Endothelial cell (in vitro differentiated cells): Measurements from ENCODE around the gene RAB3GAP2. TPM values are rescaled to one million over a fixed set of nuclear protein-coding genes. Genes with fewer than 3 reads are reported as not detected.
"Not testable (repeated sequence)": the region's sequence is repeated elsewhere in the genome, so short reads cannot be mapped to it uniquely, and the experiment has no call there.

Source experiments
- DNase-seq: peaks from one replicate; pipeline ENCODE4 v3.0.0; 2021; ENCODE audit warnings: low spot score
- H3K27ac Mint-ChIP-seq: one replicate; pipeline ENCODE4 v1.8.0; 2021; ENCODE audit warnings: mixed read lengths, inconsistent platforms; ENCODE audit not compliant: unreplicated experiment
- H3K27me3 Mint-ChIP-seq: one replicate; pipeline ENCODE4 v1.8.0; 2021; ENCODE audit warnings: mild to moderate bottlenecking, moderate library complexity, mixed read lengths, inconsistent platforms; ENCODE audit not compliant: unreplicated experiment
- H3K36me3 Mint-ChIP-seq: one replicate; pipeline ENCODE4 v1.8.0; 2021; ENCODE audit warnings: mild to moderate bottlenecking, low read depth, mixed read lengths, inconsistent platforms; ENCODE audit not compliant: unreplicated experiment
- H3K4me1 Mint-ChIP-seq: one replicate; pipeline ENCODE4 v1.8.0; 2021; ENCODE audit warnings: mild to moderate bottlenecking, mixed read lengths, inconsistent platforms; ENCODE audit not compliant: unreplicated experiment
- H3K4me3 Mint-ChIP-seq: one replicate; pipeline ENCODE4 v1.8.0; 2021; ENCODE audit warnings: mild to moderate bottlenecking, mixed read lengths, inconsistent platforms; ENCODE audit not compliant: unreplicated experiment
- H3K9me3 Mint-ChIP-seq: one replicate; pipeline ENCODE4 v1.8.0; 2021; ENCODE audit warnings: mixed read lengths, inconsistent platforms; ENCODE audit not compliant: unreplicated experiment
- total RNA-seq: library from RNA; stranded (reverse); fragmentation: NEBNext Ultra II Directional; extraction: Animal tissue kit (Norgen Biotek cat#: 25700); gene quantifications from one replicate; pipeline ENCODE4 v1.2.1, GENCODE V29; 2021; ENCODE audit not compliant: unreplicated experiment
- TF ChIP-seq, protein P1 (sequence below): fragments of 200-600 bp; sonication (generic); IDR thresholded peaks from one replicate; pipeline ENCODE4 v1.5.0; 2021; ENCODE audit warnings: antibody characterized with exemption; ENCODE audit not compliant: unreplicated experiment

Gene RAB3GAP2
- total RNA-seq, 1 donor from 2014 or later: 34.5 TPM

DNA sequence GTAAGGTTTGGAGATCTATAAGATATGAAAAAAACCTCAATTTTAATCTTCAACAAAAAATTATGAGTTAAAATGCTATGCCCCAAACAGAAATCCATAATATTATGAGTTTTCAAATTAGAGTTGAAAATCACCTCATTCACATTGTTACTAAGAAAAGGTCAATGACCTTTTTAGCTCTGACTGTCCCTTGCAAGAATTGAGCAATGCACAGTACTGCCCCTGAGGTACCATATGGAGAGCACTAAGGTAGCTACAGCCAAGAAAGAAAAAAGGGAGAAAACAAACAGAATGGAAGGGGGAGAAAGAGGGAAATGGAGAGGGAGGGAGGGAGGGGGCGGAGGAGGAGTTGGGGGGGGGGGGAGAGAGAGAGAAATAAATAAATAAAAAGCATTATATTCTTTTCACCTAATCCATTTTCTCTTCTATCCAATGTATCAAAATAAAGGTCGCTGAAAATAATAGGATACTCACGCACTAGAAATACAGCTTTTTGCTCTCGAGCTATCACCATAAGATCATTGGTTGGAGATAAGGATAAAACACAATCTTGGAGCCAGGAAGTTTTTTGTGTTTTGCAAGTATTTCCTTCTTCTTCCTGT lies 58.8 kb downstream of the RAB3GAP2 start:
- Mint-ChIP-seq H3K4me1 (peaks cover 9% of the 10 kb centered on the region), H3K27ac (peak overlapping the region; percentile 50), H3K4me3 (no peak overlapping the region), H3K9me3 (no peaks in the 10 kb centered on the region), H3K27me3 (no peaks in the 10 kb centered on the region), H3K36me3 (no peaks in the 10 kb centered on the region)
- DNase-seq: no peak
- TF ChIP-seq, protein P1, sequence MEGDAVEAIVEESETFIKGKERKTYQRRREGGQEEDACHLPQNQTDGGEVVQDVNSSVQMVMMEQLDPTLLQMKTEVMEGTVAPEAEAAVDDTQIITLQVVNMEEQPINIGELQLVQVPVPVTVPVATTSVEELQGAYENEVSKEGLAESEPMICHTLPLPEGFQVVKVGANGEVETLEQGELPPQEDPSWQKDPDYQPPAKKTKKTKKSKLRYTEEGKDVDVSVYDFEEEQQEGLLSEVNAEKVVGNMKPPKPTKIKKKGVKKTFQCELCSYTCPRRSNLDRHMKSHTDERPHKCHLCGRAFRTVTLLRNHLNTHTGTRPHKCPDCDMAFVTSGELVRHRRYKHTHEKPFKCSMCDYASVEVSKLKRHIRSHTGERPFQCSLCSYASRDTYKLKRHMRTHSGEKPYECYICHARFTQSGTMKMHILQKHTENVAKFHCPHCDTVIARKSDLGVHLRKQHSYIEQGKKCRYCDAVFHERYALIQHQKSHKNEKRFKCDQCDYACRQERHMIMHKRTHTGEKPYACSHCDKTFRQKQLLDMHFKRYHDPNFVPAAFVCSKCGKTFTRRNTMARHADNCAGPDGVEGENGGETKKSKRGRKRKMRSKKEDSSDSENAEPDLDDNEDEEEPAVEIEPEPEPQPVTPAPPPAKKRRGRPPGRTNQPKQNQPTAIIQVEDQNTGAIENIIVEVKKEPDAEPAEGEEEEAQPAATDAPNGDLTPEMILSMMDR: no peak

DNA sequence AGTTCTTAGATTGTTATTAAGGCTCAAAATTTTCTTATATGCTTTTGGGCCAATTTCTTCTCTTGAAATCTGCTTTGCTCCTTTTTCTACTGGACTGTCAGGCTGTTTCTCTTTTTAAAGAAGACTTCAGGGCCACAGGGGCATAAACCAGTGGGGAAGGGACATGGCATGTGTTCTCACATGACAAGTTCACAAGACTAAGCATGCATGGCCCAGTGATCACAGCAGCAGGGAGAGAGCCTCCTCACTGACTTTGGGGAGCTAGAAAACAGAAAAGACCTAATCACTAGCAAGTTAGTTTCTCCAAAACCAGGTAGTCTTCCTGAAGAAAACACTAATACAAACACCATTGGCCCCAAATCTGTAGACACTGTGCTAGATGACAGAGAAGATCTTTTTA lies 64.8 kb downstream of the RAB3GAP2 start:
- Mint-ChIP-seq H3K36me3 (peaks cover 25% of the 10 kb centered on the region), H3K27me3 (no peaks in the 10 kb centered on the region), H3K27ac (no peak overlapping the region), H3K4me3 (no peak overlapping the region), H3K9me3 (no peaks in the 10 kb centered on the region), H3K4me1 (no peaks in the 10 kb centered on the region)
- TF ChIP-seq, protein P1: no peak
- DNase-seq: no peak

DNA sequence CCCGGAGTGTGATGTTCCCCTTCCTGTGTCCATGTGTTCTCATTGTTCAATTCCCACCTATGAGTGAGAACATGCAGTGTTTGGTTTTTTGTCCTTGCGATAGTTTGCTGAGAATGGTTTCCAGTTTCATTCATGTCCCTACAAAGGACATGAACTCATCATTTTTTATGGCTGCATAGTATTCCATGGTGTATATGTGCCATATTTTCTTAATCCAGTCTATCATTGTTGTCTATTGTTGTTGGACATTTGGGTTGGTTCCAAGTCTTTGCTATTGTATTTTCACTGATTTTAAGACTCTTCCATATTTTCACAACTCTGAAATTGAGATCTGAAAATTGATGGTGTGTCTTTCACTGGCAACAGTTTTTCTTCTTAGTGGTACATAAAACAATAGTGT lies 67.5 kb downstream of the RAB3GAP2 start:
- H3K36me3 Mint-ChIP-seq: peaks cover 25% of the 10 kb centered on the region
- not testable (repeated sequence) for DNase-seq, H3K27me3 Mint-ChIP-seq

DNA sequence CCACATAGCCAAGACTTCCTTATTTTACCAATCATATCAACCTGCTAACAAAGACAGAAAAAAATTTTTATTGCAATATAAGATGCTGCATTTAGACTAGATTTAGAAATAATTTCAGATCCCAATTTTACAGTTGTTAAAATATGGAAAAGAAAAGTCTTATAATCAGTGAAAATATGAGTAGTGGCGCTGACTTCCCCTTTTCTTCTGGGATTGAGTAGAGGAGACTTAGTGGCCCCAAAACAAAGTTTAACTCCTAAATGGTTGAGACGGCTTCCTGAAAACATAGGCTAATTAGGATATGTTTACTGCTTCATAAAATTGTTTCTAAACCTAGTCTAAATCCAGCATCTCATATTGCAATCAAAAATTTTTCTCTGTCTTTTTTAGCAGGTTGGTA lies 68.4 kb downstream of the RAB3GAP2 start:
- no peak overlapping the region for H3K27ac Mint-ChIP-seq
- H3K4me1 Mint-ChIP-seq: no peaks in the 10 kb centered on the region
- no peaks in the 10 kb centered on the region for H3K27me3 Mint-ChIP-seq
- no peak for DNase-seq
- no peaks in the 10 kb centered on the region for H3K9me3 Mint-ChIP-seq
- H3K36me3 Mint-ChIP-seq: peaks cover 25% of the 10 kb centered on the region
- H3K4me3 Mint-ChIP-seq: no peak overlapping the region
- TF ChIP-seq, protein P1: no peak

More for the DNA sequence above, 67.5 kb downstream of the RAB3GAP2 start:
- not testable (repeated sequence) for H3K27ac Mint-ChIP-seq, H3K9me3 Mint-ChIP-seq, H3K4me1 Mint-ChIP-seq, H3K4me3 Mint-ChIP-seq

DNA sequence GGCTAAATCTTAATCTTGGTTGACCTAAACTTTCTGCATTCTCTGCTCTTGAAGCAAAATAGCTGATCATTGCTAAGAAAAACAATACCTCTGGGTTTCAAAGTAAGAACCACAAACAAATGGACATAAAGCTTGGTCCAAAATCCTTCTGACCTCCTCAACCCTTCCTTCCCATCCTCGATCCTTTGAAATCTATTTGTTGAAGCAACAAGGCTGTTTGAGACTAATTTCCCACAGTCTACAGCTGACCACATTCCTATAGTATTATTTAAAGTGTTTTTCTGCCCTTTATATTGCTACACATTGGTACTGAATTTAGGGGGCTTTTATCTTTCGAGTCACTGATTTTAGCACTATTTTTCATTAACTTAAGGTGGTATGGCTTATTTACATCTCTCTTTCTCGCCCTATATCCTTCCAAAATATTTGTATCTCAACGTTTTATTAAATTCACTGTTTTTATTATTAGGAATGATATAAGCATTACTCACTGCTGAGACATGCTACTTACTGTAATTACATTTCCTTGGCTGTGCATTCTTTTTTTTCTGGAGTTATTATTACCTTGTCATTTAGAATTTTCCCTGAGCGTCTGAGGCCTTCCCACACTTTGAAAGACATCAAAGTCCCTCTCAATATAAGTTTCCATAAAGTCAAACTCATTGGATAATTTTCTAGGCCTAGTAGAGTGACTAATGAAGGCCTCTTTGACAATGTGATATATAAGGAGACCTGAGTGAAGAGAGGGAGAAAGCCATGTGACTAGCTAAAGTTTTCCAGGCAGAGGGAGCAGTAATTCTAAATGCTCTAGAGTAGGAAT lies 73.9 kb downstream of the RAB3GAP2 start:
- Mint-ChIP-seq H3K4me3 (no peak overlapping the region), H3K27ac (no peak overlapping the region), H3K36me3 (no peaks in the 10 kb centered on the region), H3K4me1 (no peaks in the 10 kb centered on the region), H3K27me3 (no peaks in the 10 kb centered on the region), H3K9me3 (no peaks in the 10 kb centered on the region)
- DNase-seq: no peak
- TF ChIP-seq, protein P1: no peak
